H9 (cell line): Measurements from ENCODE around the gene FRRS1. TPM values are rescaled to one million over a fixed set of nuclear protein-coding genes. Genes with fewer than 3 reads are reported as not detected.

Source experiments
- DNase-seq: peaks from one replicate; pipeline ENCODE4 v3.0.0-alpha.2; 2017
- H2AFZ ChIP-seq: one replicate; pipeline ENCODE4 v1.6.1; 2013; ENCODE audit warnings: mild to moderate bottlenecking, low read length, control low read depth, moderate library complexity
- H2AK5ac ChIP-seq: 2 replicates; pipeline ENCODE4 v1.6.1; 2013; ENCODE audit warnings: low read length, control low read depth, mixed read lengths; ENCODE audit not compliant: insufficient read length
- H2BK120ac ChIP-seq: one replicate; pipeline ENCODE4 v1.6.1; 2013; ENCODE audit warnings: low read depth, mild to moderate bottlenecking, low read length, control low read depth, inconsistent platforms; ENCODE audit not compliant: poor library complexity, severe bottlenecking
- H2BK12ac ChIP-seq: 2 replicates; pipeline ENCODE4 v1.6.1; 2013; ENCODE audit warnings: low read length, control low read depth, mixed read lengths, low read depth; ENCODE audit not compliant: insufficient read length
- H2BK15ac ChIP-seq: 2 replicates; pipeline ENCODE4 v1.6.1; 2013; ENCODE audit warnings: low read depth, low read length, control low read depth
- H2BK20ac ChIP-seq: one replicate; pipeline ENCODE4 v1.6.1; 2013; ENCODE audit warnings: low read depth, mild to moderate bottlenecking, low read length, control low read depth, inconsistent platforms; ENCODE audit not compliant: poor library complexity, severe bottlenecking
- H2BK5ac ChIP-seq: 2 replicates; pipeline ENCODE4 v1.6.1; 2013; ENCODE audit warnings: low read length, control low read depth, mixed read lengths; ENCODE audit not compliant: insufficient read length
- H3K14ac ChIP-seq: 2 replicates; pipeline ENCODE4 v1.6.1; 2013; ENCODE audit warnings: low read length, control low read depth; ENCODE audit not compliant: insufficient read depth
- H3K18ac ChIP-seq: 2 replicates; pipeline ENCODE4 v1.6.1; 2013; ENCODE audit warnings: low read depth, mild to moderate bottlenecking, mixed read lengths, low read length, control low read depth; ENCODE audit not compliant: insufficient read length
- H3K23ac ChIP-seq: 2 replicates; pipeline ENCODE4 v1.6.1; 2013; ENCODE audit warnings: low read length, control low read depth, mixed read lengths, low read depth; ENCODE audit not compliant: insufficient read length
- H3K23me2 ChIP-seq: 2 replicates; pipeline ENCODE4 v1.6.1; 2013; ENCODE audit warnings: low read depth, mild to moderate bottlenecking, mixed read lengths, low read length, control low read depth; ENCODE audit not compliant: insufficient read length, poor library complexity, severe bottlenecking
- H3K27ac ChIP-seq: 2 replicates; pipeline ENCODE4 v1.5.1; 2013; ENCODE audit warnings: low read length, control low read depth, mixed read lengths, low read depth; ENCODE audit not compliant: insufficient read length
- H3K27me3 ChIP-seq: 2 replicates; pipeline ENCODE4 v1.6.1; 2013; ENCODE audit warnings: low read length, control low read depth, inconsistent platforms; ENCODE audit not compliant: insufficient read depth
- H3K4ac ChIP-seq: 2 replicates; pipeline ENCODE4 v1.6.1; 2013; ENCODE audit warnings: low read depth, mild to moderate bottlenecking, control low read depth, inconsistent platforms, low read length, moderate library complexity
- H3K4me1 ChIP-seq: 2 replicates; pipeline ENCODE4 v1.6.1; 2013; ENCODE audit warnings: low read length, control low read depth, inconsistent platforms; ENCODE audit not compliant: insufficient read depth
- H3K4me2 ChIP-seq: 2 replicates; pipeline ENCODE4 v1.6.1; 2013; ENCODE audit warnings: low read length, control low read depth, mixed read lengths; ENCODE audit not compliant: insufficient read length, insufficient read depth
- H3K56ac ChIP-seq: 2 replicates; pipeline ENCODE4 v1.6.1; 2013; ENCODE audit warnings: low read depth, mild to moderate bottlenecking, mixed read lengths, low read length, control low read depth; ENCODE audit not compliant: insufficient read length
- H3K79me1 ChIP-seq: 2 replicates; pipeline ENCODE4 v1.6.1; 2013; ENCODE audit warnings: low read depth, mild to moderate bottlenecking, moderate library complexity, low read length, control low read depth, inconsistent platforms; ENCODE audit not compliant: insufficient read depth, poor library complexity, severe bottlenecking
- H3K79me2 ChIP-seq: 2 replicates; pipeline ENCODE4 v1.6.1; 2013; ENCODE audit warnings: low read length, control low read depth, inconsistent platforms; ENCODE audit not compliant: insufficient read depth
- H3K9ac ChIP-seq: 2 replicates; pipeline ENCODE4 v1.6.1; 2013; ENCODE audit warnings: low read length, control low read depth, mixed read lengths; ENCODE audit not compliant: insufficient read length; ENCODE audit errors: extremely low read depth
- H3K9me3 ChIP-seq: one replicate; pipeline ENCODE4 v1.6.1; 2013; ENCODE audit warnings: low read depth, low read length, inconsistent platforms; ENCODE audit not compliant: control insufficient read depth
- H3T11ph ChIP-seq: one replicate; pipeline ENCODE4 v1.6.1; 2013; ENCODE audit warnings: mild to moderate bottlenecking, low read length, control low read depth, inconsistent platforms
- H4K20me1 ChIP-seq: one replicate; pipeline ENCODE4 v1.6.1; 2013; ENCODE audit not compliant: control insufficient read depth, insufficient read length, insufficient read depth
- H4K5ac ChIP-seq: 2 replicates; pipeline ENCODE4 v1.6.1; 2013; ENCODE audit warnings: low read depth, mild to moderate bottlenecking, mixed read lengths, low read length, control low read depth; ENCODE audit not compliant: insufficient read length
- H4K8ac ChIP-seq: replicated peaks from 2 replicates; pipeline ENCODE4 v1.6.1; 2013; ENCODE audit warnings: low read length, control low read depth, mixed read lengths, low read depth; ENCODE audit not compliant: insufficient read length
- H4K91ac ChIP-seq: 2 replicates; pipeline ENCODE4 v1.6.1; 2013; ENCODE audit warnings: low read depth, mild to moderate bottlenecking, moderate library complexity, mixed read lengths, low read length, control low read depth; ENCODE audit not compliant: insufficient read length
- H3K27ac Mint-ChIP-seq, 3 experiments: 2 replicates in 2 of 3; 3 replicates in 1 of 3; pipeline ENCODE4 v1.8.0; 2020 to 2021; ENCODE audit warnings: mixed read lengths in 3 of 3, mild to moderate bottlenecking in 1 of 3, moderate library complexity in 1 of 3
- H3K27me3 Mint-ChIP-seq: 2 replicates; pipeline ENCODE4 v1.8.0; 2021; ENCODE audit warnings: low read depth, mild to moderate bottlenecking, moderate library complexity, mixed read lengths
- H3K36me3 Mint-ChIP-seq, 3 experiments: 2 replicates in 2 of 3; 3 replicates in 1 of 3; pipeline ENCODE4 v1.8.0; 2020 to 2021; ENCODE audit warnings: low read depth in 3 of 3, mixed read lengths in 3 of 3; ENCODE audit not compliant: insufficient read depth in 1 of 3
- H3K4me1 Mint-ChIP-seq, 2 experiments: 2 replicates each; pipeline ENCODE4 v1.8.0; 2020; ENCODE audit warnings: mixed read lengths in 2 of 2
- H3K4me3 Mint-ChIP-seq, 2 experiments: 2 replicates in 1 of 2; 3 replicates in 1 of 2; pipeline ENCODE4 v1.8.0; 2020 to 2021; ENCODE audit warnings: mild to moderate bottlenecking in 2 of 2, mixed read lengths in 2 of 2, moderate library complexity in 1 of 2
- H3K9me3 Mint-ChIP-seq, 2 experiments: 2 replicates in 1 of 2; 3 replicates in 1 of 2; pipeline ENCODE4 v1.8.0; 2020; ENCODE audit warnings: mild to moderate bottlenecking in 2 of 2, mixed read lengths in 2 of 2, moderate library complexity in 1 of 2
- CTCF ChIP-seq: fragments of 200-600 bp; sonication (generic); conservative IDR thresholded peaks from 3 replicates; pipeline ENCODE4 v1.8.0; 2021; ENCODE audit warnings: antibody characterized with exemption, mild to moderate bottlenecking
- WGBS: extraction: QIAGEN DNeasy Blood & Tissue Kit; methylation state at CpG from one replicate; pipeline ENCODE4 v1.1.7; 2013; ENCODE audit warnings: missing lambda C conversion rate, low lambda C conversion rate, mixed read lengths; ENCODE audit not compliant: insufficient read length; ENCODE audit errors: extremely low coverage; 5-methylcytosine and 5-hydroxymethylcytosine counted together
- total RNA-seq: library from RNA; stranded (reverse); gene quantifications from 2 replicates; pipeline ENCODE4 v1.2.1, GENCODE V29; 2021

Gene FRRS1
- total RNA-seq, 1 experiment from 2014 or later: 5.6 TPM

- Histone ChIP-seq H2BK120ac (no peak overlapping the region), H3K23ac (no peak overlapping the region), H4K8ac (no peak overlapping the region), H3K23me2 (no peaks in the 10 kb centered on the region), H3K27me3 (no peaks in the 10 kb centered on the region), H4K5ac (no peak overlapping the region), H3K27ac (no peak overlapping the region), H3K4me2 (no peak overlapping the region), H4K91ac (no peak overlapping the region), H2AK5ac (no peak overlapping the region), H2BK15ac (no peak overlapping the region), H2BK5ac (no peak overlapping the region), H3K79me2 (no peaks in the 10 kb centered on the region), H3K56ac (no peak overlapping the region), H3K18ac (no peak overlapping the region), H3T11ph (no peak overlapping the region), H2AFZ (no peak overlapping the region), H3K4me1 (no peaks in the 10 kb centered on the region), H4K20me1 (peaks cover 2% of the 10 kb centered on the region), H2BK20ac (no peak overlapping the region), H3K4ac (no peak overlapping the region), H3K14ac (no peak overlapping the region), H3K9ac (no peak overlapping the region), H3K9me3 (no peaks in the 10 kb centered on the region), H3K79me1 (no peaks in the 10 kb centered on the region), H2BK12ac (no peak overlapping the region)
- H3K4me1 Mint-ChIP-seq: no peaks in the 10 kb centered on the region
- WGBS: no CpG with 5 or more reads among the region's 1 CpG
- no peak overlapping the region; a peak in 1 of 7 replicates for H3K27ac Mint-ChIP-seq
- TF ChIP-seq CTCF: no peak
- no peaks in the 10 kb centered on the region for H3K9me3 Mint-ChIP-seq
- H3K4me3 Mint-ChIP-seq: no peak overlapping the region
- peaks cover 1% of the 10 kb centered on the region; the same call in 1 of the 2 replicates for H3K27me3 Mint-ChIP-seq
- DNase-seq: no peak
- H3K36me3 Mint-ChIP-seq: no peaks in the 10 kb centered on the region
These were observed 17.7 kb upstream of the FRRS1 start for GRCh38 chr1:99784143-99784542.
